Prostate gland (tissue), 2 donors: Measurements from ENCODE around the gene URB2. TPM values are rescaled to one million over a fixed set of nuclear protein-coding genes. Genes with fewer than 3 reads are reported as not detected.

Experiments
- DNase-seq: peaks from one replicate; pipeline ENCODE4 v3.0.0-alpha.2; 2019; ENCODE audit warnings: low spot score
- H3K27ac ChIP-seq, 2 donors: fragments of 200-600 bp; sonication (generic); 2 replicates each; pipeline ENCODE4 v1.5.1; 2017 to 2019
- H3K27me3 ChIP-seq: fragments of 200-600 bp; sonication (generic); replicated peaks from 2 replicates; pipeline ENCODE4 v1.5.1; 2019; ENCODE audit not compliant: insufficient read depth
- H3K36me3 ChIP-seq, 2 donors: fragments of 200-600 bp; sonication (generic); 1 replicate in 1 of 2; 2 replicates in 1 of 2; pipeline versions ENCODE4 v1.5.1 to v1.8.1; 2017 to 2019
- H3K4me1 ChIP-seq: fragments of 200-600 bp; sonication (generic); replicated peaks from 2 replicates; pipeline ENCODE4 v1.5.1; 2019
- H3K4me3 ChIP-seq, 2 donors: fragments of 200-600 bp; sonication (generic); 2 replicates each; pipeline ENCODE4 v1.5.1; 2017 to 2019
- H3K9me3 ChIP-seq: fragments of 200-600 bp; sonication (generic); 2 replicates; pipeline ENCODE4 v1.5.1; 2017
- CTCF ChIP-seq, 4 experiments: fragments of 200-600 bp in 2 of 4; fragments of 450-650 bp in 2 of 4; sonication (generic) in 2 of 4; IDR thresholded peaks; 1 replicate in 3 of 4; 2 replicates in 1 of 4; pipeline ENCODE4 v1.5.1; 2016 to 2019; ENCODE audit warnings: antibody characterized with exemption in 4 of 4, mild to moderate bottlenecking in 2 of 4, moderate library complexity in 2 of 4
- POLR2A ChIP-seq: fragments of 450-650 bp; IDR thresholded peaks from one replicate; pipeline ENCODE4 v1.6.1; 2016; ENCODE audit warnings: antibody characterized with exemption, mild to moderate bottlenecking
- POLR2AphosphoS5 ChIP-seq: sonication (generic); formaldehyde crosslinking; IDR thresholded peaks from one replicate; pipeline ENCODE4 v1.6.1; 2017; ENCODE audit warnings: antibody characterized with exemption
- WGBS: methylation state at CpG from one replicate; pipeline ENCODE4 v1.1.5; 2018; 5-methylcytosine and 5-hydroxymethylcytosine counted together
- intact Hi-C: fragments of 100-400 bp; cut with DNase I; formaldehyde crosslinking; loops from one replicate; pipeline ENCODE4 v1.14.2; 2022
- total RNA-seq, 2 donors: library from RNA; depleted of rRNA; stranded (reverse); fragments of >200 nt; gene quantifications; one replicate each; pipeline ENCODE4 v1.1.0, GENCODE V29; 2016

The URB2 gene
- total RNA-seq, 2 donors from 2014 or later, result 5.6 to 11.9 TPM

DNA sequence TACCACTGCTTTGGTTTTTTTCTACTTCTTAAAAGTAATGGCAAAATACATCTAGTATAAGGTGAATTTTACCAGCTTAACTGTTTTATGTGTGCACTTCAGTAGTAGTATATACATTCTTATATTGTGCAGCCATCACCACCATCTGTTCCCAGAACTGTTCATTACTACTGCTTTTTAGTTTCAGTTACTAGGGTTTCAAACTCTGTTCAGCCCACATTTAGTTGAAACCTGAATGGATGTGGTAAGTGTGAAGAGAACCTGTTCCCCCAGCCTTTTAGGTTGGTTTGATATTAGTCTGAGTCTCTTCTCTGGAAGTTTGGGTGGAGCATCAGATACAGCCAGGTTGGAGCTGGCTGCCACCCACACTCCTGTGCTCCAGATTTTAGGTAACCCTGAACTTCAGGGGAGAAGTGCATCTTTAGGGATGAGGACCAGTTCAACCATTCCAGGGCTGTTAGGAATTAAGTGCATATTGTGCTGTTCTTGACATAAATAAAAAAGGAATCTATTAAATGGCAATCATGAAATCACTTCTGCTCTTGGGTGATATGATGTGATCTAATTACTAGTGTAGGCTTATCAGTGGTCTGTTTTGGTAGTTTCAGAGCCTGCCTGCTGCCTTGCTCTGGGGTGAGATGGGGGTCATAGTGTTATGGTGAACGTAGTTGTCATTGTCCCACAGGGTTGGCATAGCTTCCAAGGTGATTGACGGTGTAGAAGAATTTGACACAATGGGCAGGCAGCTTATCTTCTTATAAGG lies 32.1 kb downstream of the URB2 start:
- H3K4me1 ChIP-seq, result no peaks in the 10 kb centered on the region
- no peaks in the 10 kb centered on the region for H3K9me3 ChIP-seq
- no peak for DNase-seq
- no peak overlapping the region for H3K27ac ChIP-seq
- peaks cover 0 to 3% of the 10 kb centered on the region in 2 donors for H3K36me3 ChIP-seq
- TF ChIP-seq POLR2AphosphoS5 (no peak), POLR2A (no peak), CTCF (IDR thresholded peaks at IDR 0.05) (no peak)
- intact Hi-C loops, result no loop called here
- 96% methylated on average over 2 of the region's 2 CpGs for WGBS
- no peaks in the 10 kb centered on the region for H3K27me3 ChIP-seq
- H3K4me3 ChIP-seq, result no peak overlapping the region

- TF ChIP-seq POLR2AphosphoS5, result peak; percentile 71
- TF ChIP-seq CTCF (IDR thresholded peaks at IDR 0.05), result peak; percentile 63 to 94 (median 85)
- TF ChIP-seq POLR2A, result no peak
- peak; percentile 78 for DNase-seq
- no peaks in the 10 kb centered on the region for H3K9me3 ChIP-seq
- intact Hi-C loops, result loop anchor here (2.0 to 5.0 kb wide), 3 partner anchors 411 to 650 kb away; no protein-coding TSS in a partner anchor
- 57% methylated on average over 19 of the region's 19 CpGs for WGBS
- H3K4me3 ChIP-seq, result no peak overlapping the region
- H3K27me3 ChIP-seq, result no peaks in the 10 kb centered on the region
- H3K27ac ChIP-seq, result no peak overlapping the region
- peaks cover 0 to 3% of the 10 kb centered on the region in 2 donors for H3K36me3 ChIP-seq
- H3K4me1 ChIP-seq, result no peaks in the 10 kb centered on the region
These were observed 35.2 kb downstream of the URB2 start for GRCh38 chr1:229661022-229661877.

DNA sequence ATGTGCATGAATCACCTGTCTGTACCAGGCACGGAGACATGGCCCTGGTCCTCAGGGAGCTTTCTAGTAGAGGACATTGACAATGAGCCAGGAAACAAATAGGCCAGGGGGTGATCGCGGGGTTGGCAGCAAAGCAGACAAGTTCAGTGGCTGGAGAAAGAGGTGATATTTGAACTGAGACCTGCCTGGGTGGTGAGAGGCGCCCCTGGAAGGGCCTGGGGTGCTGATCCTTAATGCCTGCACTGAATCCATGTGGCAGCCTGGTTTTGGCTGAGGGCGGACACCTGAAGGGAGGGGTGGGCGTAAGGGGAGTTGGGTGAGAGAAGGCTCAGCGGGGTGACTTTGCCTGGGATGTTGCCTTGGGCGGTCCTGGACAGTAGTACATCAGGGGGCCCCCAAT lies 35.9 kb downstream of the URB2 start:
- no peak for DNase-seq
- TF ChIP-seq POLR2A (no peak), CTCF (IDR thresholded peaks at IDR 0.05) (no peak)
- H3K4me3 ChIP-seq, result no peak overlapping the region
- H3K27me3 ChIP-seq, result no peaks in the 10 kb centered on the region
- WGBS, result 87% methylated on average over 8 of the region's 8 CpGs
- H3K9me3 ChIP-seq, result no peaks in the 10 kb centered on the region
- H3K36me3 ChIP-seq, result peaks cover 0 to 3% of the 10 kb centered on the region in 2 donors
- H3K4me1 ChIP-seq, result no peaks in the 10 kb centered on the region
- no peak overlapping the region for H3K27ac ChIP-seq
- intact Hi-C loops, result loop anchor here (2.0 to 5.0 kb wide), 3 partner anchors 410 to 649 kb away; no protein-coding TSS in a partner anchor

GRCh38 chr1:229664133-229664689 lies 38.2 kb downstream of the URB2 start:
- H3K9me3 ChIP-seq, result no peaks in the 10 kb centered on the region
- H3K27ac ChIP-seq, result no peak overlapping the region
- 65% methylated on average over 9 of the region's 9 CpGs for WGBS
- no peaks in the 10 kb centered on the region for H3K4me1 ChIP-seq
- no peak for DNase-seq
- peaks cover 0 to 3% of the 10 kb centered on the region in 2 donors for H3K36me3 ChIP-seq
- H3K4me3 ChIP-seq, result no peak overlapping the region
- no peaks in the 10 kb centered on the region for H3K27me3 ChIP-seq
- intact Hi-C loops, result loop anchor here (5.0 kb wide), 2 partner anchors 408 to 543 kb away; no protein-coding TSS in a partner anchor
- TF ChIP-seq POLR2A, result no peak
- no peak for TF ChIP-seq CTCF (IDR thresholded peaks at IDR 0.05)
- no peak for TF ChIP-seq POLR2AphosphoS5
